ENCODE data around the gene SSBP1.

SSBP1 gene

GRCh38 chr7:141785706-141786552 is 47.8 kb downstream of the SSBP1 start:
- peak; percentile 30 for DNase-seq

- no peak for DNase-seq
Measured at GRCh38 chr7:141788296-141788695, 50.1 kb downstream of the SSBP1 start.

GRCh38 chr7:141789917-141790316 is 51.8 kb downstream of the SSBP1 start, which contains the start of gene TAS2R5:
TSS of gene TAS2R5 (plus strand) at chr7:141790217. CDS start at chr7:141790362, 145 bp downstream.
- DNase-seq: no peak

- DNase-seq: no peak
Measured at GRCh38 chr7:141792526-141792925, 54.4 kb downstream of the SSBP1 start.

All from SHP77 treated with DMSO at 0.1 percent for 48 hours (cell line).